Activated naive CD8-positive, alpha-beta T cell treated with anti-CD3 and anti-CD28 coated beads, Interleukin-2, amount 10 ng/mL, durations not matched to agents 7 days and 5 days (primary cell): ENCODE data around the gene DHX9. TPM values are rescaled to one million over a fixed set of nuclear protein-coding genes. Genes with fewer than 3 reads are reported as not detected.
"Not testable (repeated sequence)": the region's sequence is repeated elsewhere in the genome, so short reads cannot be mapped to it uniquely, and the experiment has no call there.

Source experiments
- ATAC-seq: fragments of 150-1000 bp; cut with Tn5 transposase; one replicate; pipeline ENCODE4 v1.10.0; 2021; ENCODE audit warnings: low read depth, moderate library complexity
- POLR2A ChIA-PET: fragments of 350-600 bp; sonication (Branson Sonifier 250); formaldehyde crosslinking; loops from one replicate; lab custom pipeline; 2021; ENCODE audit warnings: antibody characterized with exemption; lab: Charles Lee
- DNase-seq: peaks from one replicate; pipeline ENCODE4 v3.0.0; 2021
- H3K27ac Mint-ChIP-seq: one replicate; pipeline ENCODE4 v1.8.0; 2022; ENCODE audit warnings: mild to moderate bottlenecking, mixed read lengths
- H3K27me3 Mint-ChIP-seq: one replicate; pipeline ENCODE4 v1.8.0; 2022; ENCODE audit warnings: mild to moderate bottlenecking, moderate library complexity, mixed read lengths
- H3K36me3 Mint-ChIP-seq: one replicate; pipeline ENCODE4 v1.8.0; 2021; ENCODE audit warnings: mild to moderate bottlenecking, mixed read lengths
- H3K4me1 Mint-ChIP-seq: one replicate; pipeline ENCODE4 v1.8.0; 2021; ENCODE audit warnings: mixed read lengths
- H3K4me3 Mint-ChIP-seq: one replicate; pipeline ENCODE4 v1.8.0; 2022; ENCODE audit warnings: mild to moderate bottlenecking, moderate library complexity, mixed read lengths
- H3K9me3 Mint-ChIP-seq: one replicate; pipeline ENCODE4 v1.8.0; 2021; ENCODE audit warnings: mixed read lengths
- total RNA-seq, 2 experiments: library from RNA; stranded (reverse); gene quantifications; one replicate each; pipeline ENCODE4 v1.2.3, GENCODE V29; 2021

Gene DHX9
- total RNA-seq, 2 experiments from 2014 or later, result 176 to 180 TPM

DNA sequence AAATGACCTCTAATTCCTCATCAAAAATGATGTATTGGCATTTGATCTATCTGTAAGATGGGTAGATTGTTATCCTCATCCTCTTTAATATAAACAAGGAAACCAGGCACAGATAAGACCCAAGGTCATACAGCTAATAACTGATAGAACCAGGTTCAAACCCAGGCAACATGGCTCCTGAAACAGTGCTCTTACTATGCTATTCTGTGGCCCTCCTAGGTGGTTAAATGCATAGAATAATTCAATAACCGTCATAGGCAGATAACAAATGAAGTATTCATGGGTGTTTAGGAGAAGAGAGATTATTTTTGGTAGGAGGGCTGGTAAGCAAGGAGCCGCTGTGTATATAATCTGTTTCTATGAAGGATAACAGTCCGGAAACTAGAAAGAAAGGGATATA lies 46.4 kb downstream of the DHX9 start:
- H3K9me3 Mint-ChIP-seq, result no peaks in the 10 kb centered on the region
- POLR2A ChIA-PET, result no interaction called here
- H3K27me3 Mint-ChIP-seq, result no peaks in the 10 kb centered on the region
- H3K36me3 Mint-ChIP-seq, result peaks cover 77% of the 10 kb centered on the region
- peaks cover 22% of the 10 kb centered on the region for H3K4me1 Mint-ChIP-seq
- no peak overlapping the region for H3K4me3 Mint-ChIP-seq
- no peak overlapping the region for H3K27ac Mint-ChIP-seq
- DNase-seq (no peak), ATAC-seq (no peak)

DNA sequence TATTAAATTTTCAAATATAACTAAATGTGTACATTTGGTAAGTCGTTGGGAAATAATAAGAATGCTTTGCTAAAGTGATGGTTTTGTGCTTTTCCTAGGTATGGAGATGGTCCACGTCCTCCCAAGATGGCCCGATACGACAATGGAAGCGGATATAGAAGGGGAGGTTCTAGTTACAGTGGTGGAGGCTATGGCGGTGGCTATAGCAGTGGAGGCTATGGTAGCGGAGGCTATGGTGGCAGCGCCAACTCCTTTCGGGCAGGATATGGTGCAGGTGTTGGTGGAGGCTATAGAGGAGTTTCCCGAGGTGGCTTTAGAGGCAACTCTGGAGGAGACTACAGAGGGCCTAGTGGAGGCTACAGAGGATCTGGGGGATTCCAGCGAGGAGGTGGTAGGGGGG lies 47.8 kb downstream of the DHX9 start:
- no peak for ATAC-seq
- peaks cover 24% of the 10 kb centered on the region for H3K4me1 Mint-ChIP-seq
- H3K9me3 Mint-ChIP-seq, result no peaks in the 10 kb centered on the region
- DNase-seq, result no peak
- peaks cover 71% of the 10 kb centered on the region for H3K36me3 Mint-ChIP-seq
- POLR2A ChIA-PET, result no interaction called here
- peak overlapping the region; percentile 63 for H3K27ac Mint-ChIP-seq
- H3K27me3 Mint-ChIP-seq, result no peaks in the 10 kb centered on the region
- no peak overlapping the region for H3K4me3 Mint-ChIP-seq

DNA sequence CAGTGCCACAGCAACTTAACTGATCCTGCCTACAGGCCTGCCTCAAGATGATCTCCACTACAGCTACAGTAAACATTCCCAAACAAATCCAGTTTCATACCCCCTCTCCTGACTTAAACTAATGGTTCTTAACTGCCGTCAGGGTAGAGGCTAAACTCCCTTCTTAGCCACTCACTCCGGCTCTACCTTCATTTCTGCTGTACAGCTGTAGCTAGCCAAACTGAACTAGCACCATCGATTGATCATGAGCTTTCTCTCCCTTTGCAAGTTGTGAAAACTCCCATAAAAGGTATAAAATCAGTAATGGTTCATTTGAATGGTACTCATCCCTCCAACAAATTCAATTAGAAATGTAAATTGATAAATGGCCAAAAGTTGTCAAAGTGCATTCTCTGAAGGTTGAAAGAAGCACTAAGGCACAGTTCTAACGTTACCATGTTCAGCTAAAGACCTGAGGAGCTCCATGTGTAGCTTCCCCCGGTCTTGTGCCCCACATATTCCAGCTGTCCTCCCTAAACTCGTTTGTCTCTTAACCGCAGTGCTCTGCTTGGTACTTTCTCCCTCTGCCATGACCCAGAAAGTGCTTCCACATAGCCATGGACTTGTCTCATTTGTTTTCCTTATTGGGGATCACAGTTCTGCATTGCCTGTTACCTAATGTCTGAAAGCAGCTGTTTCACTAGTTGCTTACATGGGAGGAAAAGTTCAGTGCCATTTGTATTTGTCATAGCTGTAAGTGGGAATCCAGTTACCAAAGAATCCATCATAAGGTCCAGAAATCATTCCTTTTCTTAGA lies 49.8 kb downstream of the DHX9 start:
- H3K9me3 Mint-ChIP-seq, result no peaks in the 10 kb centered on the region

DNA sequence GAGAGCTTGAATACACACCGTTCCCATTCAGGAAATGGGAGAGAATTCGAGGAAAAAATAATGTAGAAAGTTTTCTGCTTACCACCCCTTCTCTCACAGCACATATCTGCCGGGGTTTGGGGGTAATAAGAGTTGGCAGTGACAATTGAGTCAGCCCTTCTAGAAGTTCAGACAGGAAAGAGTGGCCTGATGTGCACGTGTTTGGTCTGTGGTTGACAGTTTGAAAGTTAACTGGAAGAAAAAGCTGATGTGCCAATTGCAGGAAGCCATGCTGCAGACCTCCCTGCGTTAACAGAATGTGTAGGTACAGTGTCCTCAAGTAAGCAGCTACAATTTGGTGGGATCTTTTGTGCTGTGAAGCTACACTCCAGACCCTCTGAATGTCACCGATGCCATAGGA lies 50.9 kb downstream of the DHX9 start:
- H3K27me3 Mint-ChIP-seq, result peaks cover 10% of the 10 kb centered on the region
- POLR2A ChIA-PET, result interaction anchor here (1.2 kb wide), 1 partner anchor 50 kb away, joined by 4 read pairs; no protein-coding TSS in a partner anchor
- peaks cover 20% of the 10 kb centered on the region for H3K4me1 Mint-ChIP-seq
- no peak overlapping the region for H3K27ac Mint-ChIP-seq
- ATAC-seq (peak; percentile 80), DNase-seq (no peak)
- peaks cover 53% of the 10 kb centered on the region for H3K36me3 Mint-ChIP-seq
- H3K9me3 Mint-ChIP-seq, result peaks cover 2% of the 10 kb centered on the region
- H3K4me3 Mint-ChIP-seq, result no peak overlapping the region

More for the DNA sequence above, 49.8 kb downstream of the DHX9 start:
- DNase-seq (no peak), ATAC-seq (no peak)
- POLR2A ChIA-PET, result interaction anchor here (0.7 to 1.5 kb wide), 3 partner anchors 9 to 49 kb away, joined by 3 to 4 read pairs (median 3); no protein-coding TSS in a partner anchor
- Mint-ChIP-seq H3K36me3 (peaks cover 60% of the 10 kb centered on the region), H3K4me1 (peaks cover 22% of the 10 kb centered on the region), H3K4me3 (no peak overlapping the region), H3K27me3 (peaks cover 3% of the 10 kb centered on the region), H3K27ac (no peak overlapping the region)

DNA sequence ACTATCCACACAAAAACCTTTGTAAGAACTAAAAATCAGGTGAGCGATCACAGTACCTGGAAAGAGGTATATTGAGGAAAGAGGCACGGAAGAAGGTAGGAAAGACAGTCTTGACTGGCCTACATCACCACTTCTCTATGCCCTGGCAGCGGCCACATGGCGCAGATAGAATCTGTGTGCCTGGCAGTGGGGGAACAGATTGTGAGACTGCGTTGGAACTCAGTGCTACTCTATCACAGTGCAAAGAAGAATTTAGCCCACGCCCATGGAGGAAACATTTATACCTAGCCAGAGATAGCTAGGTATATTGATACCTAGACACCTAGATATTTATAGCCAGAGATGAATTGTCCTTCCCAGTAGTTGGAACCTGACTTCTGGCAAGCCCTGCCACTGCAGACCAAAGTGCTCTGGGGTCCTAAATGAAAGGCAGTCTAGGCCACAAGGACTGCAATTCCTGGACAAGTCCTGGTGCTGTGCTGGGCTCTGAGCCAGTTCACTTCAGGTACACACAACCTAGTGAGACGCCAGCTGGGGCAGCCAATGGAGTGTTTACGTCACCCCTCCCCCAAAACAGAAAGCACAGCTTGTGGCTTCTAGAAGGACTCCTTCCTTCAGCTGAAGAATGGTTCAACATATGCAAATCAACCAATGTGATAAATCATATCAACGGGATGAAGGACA lies 51.9 kb downstream of the DHX9 start:
- Mint-ChIP-seq H3K36me3 (peaks cover 45% of the 10 kb centered on the region), H3K4me3 (no peak overlapping the region), H3K27me3 (peaks cover 10% of the 10 kb centered on the region), H3K27ac (no peak overlapping the region), H3K4me1 (peaks cover 20% of the 10 kb centered on the region), H3K9me3 (peaks cover 2% of the 10 kb centered on the region)
- DNase-seq (no peak), ATAC-seq (no peak)
- POLR2A ChIA-PET, result no interaction called here

DNA sequence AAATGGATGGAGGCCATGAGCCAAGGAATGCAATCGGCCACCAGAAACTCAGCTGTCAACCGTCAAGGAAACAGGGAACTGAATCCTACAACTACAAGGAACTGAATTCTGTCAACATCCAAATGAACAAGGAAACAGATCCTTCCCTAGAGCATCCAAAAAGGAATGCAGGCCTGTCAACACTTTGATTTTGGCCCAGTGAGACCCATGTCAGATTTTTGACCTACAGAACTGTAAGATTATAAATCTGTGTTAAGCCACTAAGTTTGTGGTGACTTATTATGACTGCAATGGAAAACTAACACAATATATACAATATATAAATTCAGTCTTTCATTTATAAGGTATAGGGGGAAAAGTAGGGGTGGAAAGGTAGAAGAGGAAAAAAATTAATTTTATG lies 58.5 kb downstream of the DHX9 start:
- no peak overlapping the region for H3K4me3 Mint-ChIP-seq
- H3K36me3 Mint-ChIP-seq, result no peaks in the 10 kb centered on the region
- H3K9me3 Mint-ChIP-seq, result peaks cover 2% of the 10 kb centered on the region
- peaks cover 14% of the 10 kb centered on the region for H3K27me3 Mint-ChIP-seq
- H3K27ac Mint-ChIP-seq, result no peak overlapping the region
- DNase-seq (no peak), ATAC-seq (no peak)
- H3K4me1 Mint-ChIP-seq, result no peaks in the 10 kb centered on the region
- POLR2A ChIA-PET, result no interaction called here

DNA sequence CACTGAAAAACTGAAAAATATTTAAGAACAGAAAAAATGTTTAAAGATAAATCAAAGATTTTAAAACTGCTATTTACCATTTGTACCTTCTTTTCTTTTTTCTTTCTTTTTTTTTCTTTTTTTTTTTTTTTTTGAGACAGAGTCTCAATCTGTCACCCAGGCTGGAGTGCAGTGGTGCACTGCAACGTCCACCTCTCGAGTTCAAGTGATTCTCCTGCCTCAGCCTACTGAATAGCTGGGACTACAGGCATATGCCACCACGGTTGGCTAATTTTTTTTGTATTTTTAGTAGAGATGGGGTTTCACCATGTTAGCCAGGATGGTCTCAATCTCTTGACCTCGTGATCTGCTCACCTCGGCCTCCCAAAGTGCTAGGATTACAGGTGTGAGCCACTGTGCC lies 62.8 kb downstream of the DHX9 start:
- DNase-seq, H3K4me1 Mint-ChIP-seq, H3K4me3 Mint-ChIP-seq, ATAC-seq, POLR2A ChIA-PET, H3K27me3 Mint-ChIP-seq, H3K27ac Mint-ChIP-seq, H3K9me3 Mint-ChIP-seq, H3K36me3 Mint-ChIP-seq: not testable (repeated sequence)

DNA sequence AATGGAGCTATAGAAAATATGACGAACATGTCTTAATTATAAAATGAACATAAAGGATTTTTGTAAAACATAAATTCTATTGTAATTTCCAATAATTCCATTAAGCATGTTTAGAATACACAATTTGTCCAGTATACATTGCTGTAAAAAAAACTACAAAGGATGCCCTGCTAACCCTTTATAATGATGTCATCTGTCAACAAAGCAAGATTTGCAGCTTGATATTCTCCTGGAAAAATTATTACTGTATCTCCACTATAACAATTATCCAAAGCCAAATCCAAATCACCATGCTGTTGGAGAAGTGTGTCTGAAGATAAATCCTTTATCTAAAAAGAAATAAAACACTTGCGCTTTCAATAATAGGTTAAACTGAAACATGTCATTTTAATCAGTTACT lies 66.2 kb downstream of the DHX9 start:
- Mint-ChIP-seq H3K27me3 (peaks cover 3% of the 10 kb centered on the region), H3K4me3 (no peak overlapping the region), H3K36me3 (no peaks in the 10 kb centered on the region), H3K27ac (no peak overlapping the region), H3K9me3 (no peaks in the 10 kb centered on the region), H3K4me1 (no peaks in the 10 kb centered on the region)
- ATAC-seq, result no peak
- POLR2A ChIA-PET, result no interaction called here
- DNase-seq, result no peak

DNA sequence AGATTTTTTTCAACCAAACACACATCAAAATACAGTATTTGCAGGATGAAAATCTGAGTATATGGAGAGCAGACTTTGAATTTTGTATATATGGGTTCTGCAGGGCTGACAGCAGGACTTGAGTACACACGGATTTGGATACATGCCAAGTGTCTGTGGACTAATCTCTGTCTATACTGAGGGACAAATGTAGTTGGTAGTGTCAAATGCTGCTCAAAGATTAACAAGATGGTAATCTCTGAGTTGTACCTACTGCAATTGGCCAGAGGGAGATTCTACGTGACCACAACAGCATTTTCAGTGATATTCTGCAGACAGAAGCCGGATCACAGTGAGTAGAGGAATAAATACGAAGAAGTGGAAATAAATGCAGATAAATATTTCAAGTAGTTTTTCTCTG lies 70.4 kb downstream of the DHX9 start:
- Mint-ChIP-seq H3K27me3 (peaks cover 5% of the 10 kb centered on the region), H3K4me1 (no peaks in the 10 kb centered on the region), H3K4me3 (no peak overlapping the region), H3K27ac (no peak overlapping the region), H3K9me3 (no peaks in the 10 kb centered on the region), H3K36me3 (no peaks in the 10 kb centered on the region)
- DNase-seq (no peak), ATAC-seq (no peak)
- POLR2A ChIA-PET, result no interaction called here

DNA sequence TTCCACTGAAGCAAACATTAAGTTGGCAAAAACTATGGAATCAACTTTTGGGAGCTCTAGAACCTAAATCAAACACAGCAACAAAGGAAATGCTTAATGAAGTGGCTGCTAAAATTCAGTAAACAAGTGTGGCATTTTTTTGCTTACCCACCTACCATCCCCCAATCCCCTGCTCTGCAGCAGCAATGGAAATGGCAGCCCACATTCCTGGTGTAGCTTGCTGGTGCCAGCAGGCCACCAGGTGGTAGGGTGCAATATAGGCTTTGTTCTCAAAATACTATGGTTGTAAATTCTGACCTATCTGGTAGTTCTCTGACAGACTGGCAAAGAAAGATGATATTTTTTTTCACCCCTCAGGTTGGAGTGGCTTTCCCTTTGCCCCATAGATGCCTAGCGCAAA lies 71.0 kb downstream of the DHX9 start:
- Mint-ChIP-seq H3K9me3 (no peaks in the 10 kb centered on the region), H3K27ac (no peak overlapping the region), H3K36me3 (no peaks in the 10 kb centered on the region), H3K4me3 (no peak overlapping the region), H3K4me1 (no peaks in the 10 kb centered on the region), H3K27me3 (peaks cover 5% of the 10 kb centered on the region)
- DNase-seq, result no peak
- POLR2A ChIA-PET, result no interaction called here
- no peak for ATAC-seq

DNA sequence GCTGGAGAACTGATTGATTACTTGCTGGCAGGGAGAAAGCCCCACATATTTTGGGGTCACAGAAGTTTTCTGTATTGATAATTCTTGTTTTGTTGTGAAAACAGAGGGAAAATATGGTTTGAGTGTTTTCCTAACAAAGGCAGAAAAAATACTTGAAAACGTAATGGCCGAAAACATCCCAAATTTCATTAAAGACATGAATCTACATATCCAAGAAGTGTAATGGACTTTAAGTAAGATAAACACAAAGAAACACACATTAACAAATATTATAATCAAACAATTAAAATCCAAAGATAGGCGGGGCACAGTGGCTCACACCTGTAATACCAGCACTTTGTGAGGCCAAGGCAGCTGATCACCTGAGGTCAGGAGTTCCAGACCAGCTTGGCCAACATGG lies 74.3 kb downstream of the DHX9 start:
- no peak for DNase-seq
- H3K27me3 Mint-ChIP-seq, result peaks cover 19% of the 10 kb centered on the region
- H3K4me3 Mint-ChIP-seq, result no peak overlapping the region
- H3K9me3 Mint-ChIP-seq, result no peaks in the 10 kb centered on the region
- ATAC-seq, result no peak
- H3K4me1 Mint-ChIP-seq, result no peaks in the 10 kb centered on the region
- H3K36me3 Mint-ChIP-seq, result no peaks in the 10 kb centered on the region
- POLR2A ChIA-PET, result no interaction called here
- no peak overlapping the region for H3K27ac Mint-ChIP-seq

DNA sequence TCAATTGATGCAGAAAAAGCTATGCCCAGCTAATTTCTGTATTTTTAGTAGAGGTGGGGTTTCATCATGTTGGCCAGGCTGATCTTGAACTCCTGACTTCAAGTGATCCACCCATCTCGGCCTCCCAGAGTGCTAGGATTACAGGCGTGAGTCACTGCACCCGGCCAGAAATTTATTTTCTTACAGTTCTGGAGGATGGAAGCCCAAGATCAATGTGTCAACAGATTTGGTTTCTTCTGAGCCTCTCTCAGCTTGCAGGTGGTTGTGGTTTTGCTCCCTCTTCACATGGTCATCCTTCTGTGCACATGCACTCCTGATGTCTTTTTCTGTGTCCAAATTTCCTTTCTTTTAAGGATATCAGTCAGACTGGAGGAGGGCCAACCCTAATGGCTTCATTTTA lies 78.2 kb downstream of the DHX9 start:
- POLR2A ChIA-PET, result no interaction called here
- ATAC-seq, result no peak
- Mint-ChIP-seq H3K4me1 (no peaks in the 10 kb centered on the region), H3K27ac (no peak overlapping the region), H3K4me3 (no peak overlapping the region), H3K27me3 (peaks cover 38% of the 10 kb centered on the region), H3K36me3 (no peaks in the 10 kb centered on the region), H3K9me3 (no peaks in the 10 kb centered on the region)
- no peak for DNase-seq

DNA sequence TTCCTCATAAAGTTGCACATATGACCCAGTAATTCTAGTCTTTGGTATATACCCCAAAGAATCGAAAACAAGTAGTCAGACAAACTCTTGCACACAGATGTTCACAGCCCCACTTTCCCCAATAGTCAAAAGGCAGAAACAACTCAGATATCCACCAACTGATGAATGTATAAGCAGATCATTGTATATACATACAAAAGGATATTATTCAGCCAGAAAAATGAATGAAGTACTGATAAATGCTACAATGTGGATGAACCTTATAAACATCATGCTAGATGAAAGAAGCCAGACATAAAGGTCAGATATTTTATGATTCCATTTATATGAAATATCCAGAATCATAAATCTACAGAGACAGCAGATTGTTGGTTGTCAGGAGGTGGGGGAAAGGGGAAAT lies 86.5 kb downstream of the DHX9 start:
- H3K9me3 Mint-ChIP-seq, result no peaks in the 10 kb centered on the region
- peaks cover 46% of the 10 kb centered on the region for H3K27me3 Mint-ChIP-seq
- no peak for DNase-seq
- POLR2A ChIA-PET, result no interaction called here
- no peak overlapping the region for H3K27ac Mint-ChIP-seq
- H3K4me1 Mint-ChIP-seq, result no peaks in the 10 kb centered on the region
- no peak for ATAC-seq
- no peaks in the 10 kb centered on the region for H3K36me3 Mint-ChIP-seq
- H3K4me3 Mint-ChIP-seq, result no peak overlapping the region
